ENCODE measurements around the gene RANBP3. TPM values are rescaled to one million over a fixed set of nuclear protein-coding genes. Genes with fewer than 3 reads are reported as not detected.
A peak's percentile ranks its signal among the peaks of the same experiment; 100 is the strongest.

The RANBP3 gene
- polyA plus RNA-seq, 1 of the 3 experiments (the other 2 are of a cell fraction), result 84.0 TPM

DNA sequence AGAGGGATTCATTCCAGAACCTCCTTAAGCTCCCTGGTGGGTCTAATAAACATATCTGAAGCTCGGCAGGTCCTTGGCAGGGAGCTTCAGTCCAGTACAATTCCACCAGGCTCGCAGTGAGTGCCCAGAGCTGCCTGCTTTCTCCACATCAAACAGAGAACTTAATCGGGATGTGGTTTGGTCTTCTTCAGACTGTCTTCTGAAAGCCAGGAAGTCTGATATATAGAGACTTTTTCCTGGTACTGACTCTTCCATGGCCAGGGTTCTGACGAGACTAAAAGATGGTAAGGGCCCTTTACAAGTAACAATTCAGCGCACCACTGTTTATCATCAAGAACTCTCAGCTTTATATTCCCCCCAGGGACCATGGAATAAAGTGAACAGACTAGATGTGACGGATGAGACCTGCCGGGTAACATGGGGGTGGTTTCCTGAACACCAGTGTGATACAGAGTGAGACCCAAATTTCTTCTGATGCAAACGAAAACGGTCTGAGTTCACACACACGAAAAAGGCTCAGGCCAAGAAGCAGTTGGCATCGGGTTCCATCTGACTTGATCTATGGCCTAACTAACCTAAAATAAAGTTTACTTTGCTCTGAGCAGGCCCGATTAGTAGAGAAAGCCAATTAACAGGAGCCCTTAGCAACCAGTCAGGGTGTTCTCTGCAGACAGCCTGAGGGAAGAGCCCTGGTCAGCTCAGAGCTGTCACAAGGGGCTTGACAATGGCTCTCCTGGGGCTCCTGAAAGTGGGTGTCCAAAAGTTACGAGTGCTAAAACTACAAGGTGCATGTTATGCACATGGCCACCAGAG lies 29.0 kb downstream of the RANBP3 start:
- TF ChIP-seq RCOR1 (IDR thresholded peaks at IDR 0.05; ENCODE audit: low read length) (no peak), MEF2A (IDR thresholded peaks at IDR 0.05; ENCODE audit: borderline replicate concordance, low read depth) (no peak), SIN3A (IDR thresholded peaks at IDR 0.05; ENCODE audit: borderline replicate concordance, low read depth, low read length) (no peak), GABPA (IDR thresholded peaks at IDR 0.05; ENCODE audit: low read depth) (no peak), YY1 (IDR thresholded peaks at IDR 0.05; ENCODE audit: low read depth) (no peak), NFIC (IDR thresholded peaks at IDR 0.05; ENCODE audit: borderline replicate concordance) (no peak), EZH2phosphoT487 (IDR thresholded peaks at IDR 0.05; ENCODE audit: borderline replicate concordance, low read depth) (no peak), TCF12 (IDR thresholded peaks at IDR 0.05) (no peak)
- TF ChIP-seq, protein P1, sequence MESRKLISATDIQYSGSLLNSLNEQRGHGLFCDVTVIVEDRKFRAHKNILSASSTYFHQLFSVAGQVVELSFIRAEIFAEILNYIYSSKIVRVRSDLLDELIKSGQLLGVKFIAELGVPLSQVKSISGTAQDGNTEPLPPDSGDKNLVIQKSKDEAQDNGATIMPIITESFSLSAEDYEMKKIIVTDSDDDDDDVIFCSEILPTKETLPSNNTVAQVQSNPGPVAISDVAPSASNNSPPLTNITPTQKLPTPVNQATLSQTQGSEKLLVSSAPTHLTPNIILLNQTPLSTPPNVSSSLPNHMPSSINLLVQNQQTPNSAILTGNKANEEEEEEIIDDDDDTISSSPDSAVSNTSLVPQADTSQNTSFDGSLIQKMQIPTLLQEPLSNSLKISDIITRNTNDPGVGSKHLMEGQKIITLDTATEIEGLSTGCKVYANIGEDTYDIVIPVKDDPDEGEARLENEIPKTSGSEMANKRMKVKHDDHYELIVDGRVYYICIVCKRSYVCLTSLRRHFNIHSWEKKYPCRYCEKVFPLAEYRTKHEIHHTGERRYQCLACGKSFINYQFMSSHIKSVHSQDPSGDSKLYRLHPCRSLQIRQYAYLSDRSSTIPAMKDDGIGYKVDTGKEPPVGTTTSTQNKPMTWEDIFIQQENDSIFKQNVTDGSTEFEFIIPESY (IDR thresholded peaks at IDR 0.05; ENCODE audit: borderline replicate concordance, low read depth), result no peak
- peaks cover 21 to 53% of the 10 kb centered on the region in 2 experiments for H3K4me1 ChIP-seq (ENCODE audit: control insufficient read depth in 1 of 2, insufficient read depth in 2 of 2, low read depth in 1 of 2, low read length in 1 of 2)
- no peak overlapping the region for H2AFZ ChIP-seq (ENCODE audit: low read depth)
- 84% methylated on average over 13 of the region's 13 CpGs for WGBS (ENCODE audit: low lambda C conversion rate)
- CTCF ChIA-PET, result interaction anchor here (1.3 to 1.7 kb wide), 2 partner anchors 19 to 38 kb away, joined by 3 to 10 read pairs; no protein-coding TSS in a partner anchor
- no peaks in the 10 kb centered on the region for H3F3A ChIP-seq (replicated peaks; ENCODE audit: insufficient read depth)
- peaks cover 94% of the 10 kb centered on the region for H3K79me2 ChIP-seq (ENCODE audit: insufficient read depth)
- no peaks in the 10 kb centered on the region for H3K9me3 ChIP-seq
- H3K4me2 ChIP-seq, result no peak overlapping the region
- H3K4me3 ChIP-seq (ENCODE audit: low read depth in 2 of 2, low read length in 1 of 2), result no peak overlapping the region
- peaks cover 93% of the 10 kb centered on the region for H4K20me1 ChIP-seq (ENCODE audit: insufficient read depth)
- H3K36me3 ChIP-seq (replicated peaks in 1 of 2; ENCODE audit: control insufficient read depth in 1 of 2, insufficient read depth in 2 of 2, low read length in 1 of 2), result peaks cover 8 to 22% of the 10 kb centered on the region in 2 experiments
- peak overlapping the region in 1 of 2 experiments; percentile 11; a peak in 1 of 4 replicates for H3K27ac ChIP-seq (ENCODE audit: low read depth in 2 of 2, low read length in 1 of 2)
- POLR2A ChIA-PET, result interaction anchor here (1.2 kb wide), 1 partner anchor 29 kb away, joined by 4 read pairs; the partner anchor contains the start of gene RANBP3
- H3K9me2 ChIP-seq, result no peaks in the 10 kb centered on the region
- H3K27me3 ChIP-seq (ENCODE audit: insufficient read depth), result no peaks in the 10 kb centered on the region
- no peak for DNase-seq
- no peak overlapping the region for H3K9ac ChIP-seq

DNA sequence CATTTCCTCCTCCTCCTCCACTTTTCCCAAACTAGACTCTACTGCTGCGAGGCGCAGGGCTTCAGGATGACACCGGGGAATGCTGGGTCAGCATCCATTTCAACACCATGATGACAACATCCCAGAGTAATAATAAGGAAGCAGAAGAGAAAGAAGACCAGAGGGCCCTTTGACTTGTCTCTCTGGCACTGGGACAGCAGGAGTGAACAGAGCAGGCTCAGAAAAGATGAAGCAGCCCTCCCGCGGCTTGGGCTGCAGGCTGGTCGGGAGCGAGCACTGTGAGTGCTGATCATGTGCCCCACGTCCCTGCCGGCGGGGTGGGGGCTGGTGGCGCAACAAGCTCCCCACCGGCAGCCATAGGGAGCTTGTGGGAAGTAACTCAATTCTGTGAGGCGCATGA lies 30.5 kb downstream of the RANBP3 start:
- peaks cover 91% of the 10 kb centered on the region for H4K20me1 ChIP-seq (ENCODE audit: insufficient read depth)
- H3F3A ChIP-seq (replicated peaks; ENCODE audit: insufficient read depth), result no peaks in the 10 kb centered on the region
- CTCF ChIA-PET, result interaction anchor here (1.4 kb wide), 1 partner anchor 47 kb away, joined by 3 read pairs; no protein-coding TSS in a partner anchor
- DNase-seq, result no peak
- H2AFZ ChIP-seq (ENCODE audit: low read depth), result no peak overlapping the region
- no peak overlapping the region for H3K9ac ChIP-seq
- 92% methylated on average over 11 of the region's 13 CpGs for WGBS (ENCODE audit: low lambda C conversion rate)
- H3K27me3 ChIP-seq (ENCODE audit: insufficient read depth), result no peaks in the 10 kb centered on the region
- H3K36me3 ChIP-seq (replicated peaks in 1 of 2; ENCODE audit: control insufficient read depth in 1 of 2, insufficient read depth in 2 of 2, low read length in 1 of 2), result peaks cover 8 to 22% of the 10 kb centered on the region in 2 experiments
- peaks cover 6 to 37% of the 10 kb centered on the region in 2 experiments; a peak in 3 of 4 replicates for H3K4me1 ChIP-seq (ENCODE audit: control insufficient read depth in 1 of 2, insufficient read depth in 2 of 2, low read depth in 1 of 2, low read length in 1 of 2)
- no peak overlapping the region; a peak in 1 of 4 replicates for H3K27ac ChIP-seq (ENCODE audit: low read depth in 2 of 2, low read length in 1 of 2)
- no peak overlapping the region for H3K4me2 ChIP-seq
- H3K79me2 ChIP-seq (ENCODE audit: insufficient read depth), result peaks cover 94% of the 10 kb centered on the region
- TF ChIP-seq NFIC (IDR thresholded peaks at IDR 0.05; ENCODE audit: borderline replicate concordance) (no peak), RFX5 (IDR thresholded peaks at IDR 0.05; ENCODE audit: low read length) (no peak), JUND (IDR thresholded peaks at IDR 0.05) (no peak), NRF1 (IDR thresholded peaks at IDR 0.05; ENCODE audit: low read depth, low read length) (no peak)
- TF ChIP-seq, protein P2, sequence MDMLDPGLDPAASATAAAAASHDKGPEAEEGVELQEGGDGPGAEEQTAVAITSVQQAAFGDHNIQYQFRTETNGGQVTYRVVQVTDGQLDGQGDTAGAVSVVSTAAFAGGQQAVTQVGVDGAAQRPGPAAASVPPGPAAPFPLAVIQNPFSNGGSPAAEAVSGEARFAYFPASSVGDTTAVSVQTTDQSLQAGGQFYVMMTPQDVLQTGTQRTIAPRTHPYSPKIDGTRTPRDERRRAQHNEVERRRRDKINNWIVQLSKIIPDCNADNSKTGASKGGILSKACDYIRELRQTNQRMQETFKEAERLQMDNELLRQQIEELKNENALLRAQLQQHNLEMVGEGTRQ (IDR thresholded peaks at IDR 0.05; ENCODE audit: borderline replicate concordance, low read depth, low read length), result no peak
- POLR2A ChIA-PET, result no interaction called here
- H3K9me3 ChIP-seq, result no peaks in the 10 kb centered on the region
- H3K4me3 ChIP-seq (ENCODE audit: low read depth in 2 of 2, low read length in 1 of 2), result no peak overlapping the region
- no peaks in the 10 kb centered on the region for H3K9me2 ChIP-seq
